Smooth muscle cell of the pulmonary artery (primary cell): ENCODE data around the gene ODAD3. TPM values are rescaled to one million over a fixed set of nuclear protein-coding genes. Genes with fewer than 3 reads are reported as not detected.

ENCODE experiments used
- total RNA-seq: library from RNA; depleted of rRNA; stranded (reverse); fragments of >200 nt; gene quantifications from 2 replicates; pipeline ENCODE4 v1.2.3, GENCODE V29; 2014

The ODAD3 gene
- total RNA-seq, result 0.23 and 0.26 TPM in 2 replicates

GRCh38 chr19:11435057-11435832 lies at the start of gene ODAD3, which contains the start of gene PRKCSH:
Gene ODAD3 (minus strand): TSS chr19:11435121. CDS start chr19:11435016, 105 bp downstream.
Gene PRKCSH (plus strand): TSS chr19:11435635. CDS start chr19:11436118, 483 bp downstream.

GRCh38 chr19:11480715-11481533 lies 46.0 kb upstream of the ODAD3 start, which contains the start of gene ELAVL3:
Gene ELAVL3 (minus strand): TSS chr19:11481046. CDS start chr19:11480608, 438 bp downstream.

GRCh38 chr19:11418549-11419506 lies 16.1 kb downstream of the ODAD3 start, which contains the start of gene RGL3:
Gene RGL3 (minus strand): TSS chr19:11419314. CDS start chr19:11419278, 36 bp downstream.

GRCh38 chr19:11374433-11375142 lies 60.3 kb downstream of the ODAD3 start, which contains the start of gene SWSAP1:
Gene SWSAP1 (plus strand): TSS chr19:11374666. CDS start chr19:11374681, 15 bp downstream.

Other genes starting within 250 kb of the ODAD3 start
- gene KANK2, start 237.6 kb downstream of the ODAD3 start, total RNA-seq, result 364 and 439 TPM in 2 replicates
- gene ANGPTL8, start 195.5 kb downstream of the ODAD3 start, total RNA-seq, result not detected in 2 replicates
- 26.1 and 43.8 TPM in 2 replicates for gene DOCK6, start 172.6 kb downstream of the ODAD3 start, total RNA-seq
- not detected in 2 replicates for gene TSPAN16, start 139.0 kb downstream of the ODAD3 start, total RNA-seq
- gene RAB3D, start 95.5 kb downstream of the ODAD3 start, total RNA-seq, result 10.8 and 26.4 TPM in 2 replicates
- 39.3 and 42.4 TPM in 2 replicates for gene TMEM205, start 88.9 kb downstream of the ODAD3 start, total RNA-seq
- 8.3 and 12.1 TPM in 2 replicates for gene CCDC159, start 88.6 kb downstream of the ODAD3 start, total RNA-seq
- gene PLPPR2, start 79.7 kb downstream of the ODAD3 start, total RNA-seq, result 31.2 and 34.9 TPM in 2 replicates
- gene SWSAP1, start 60.5 kb downstream of the ODAD3 start, total RNA-seq, result 0.50 and 0.65 TPM in 2 replicates
- 12.6 and 12.7 TPM in 2 replicates for gene EPOR, start 50.8 kb downstream of the ODAD3 start, total RNA-seq
- 4.8 and 6.4 TPM in 2 replicates for gene RGL3, start 15.8 kb downstream of the ODAD3 start, total RNA-seq
- gene PRKCSH, start 514 bp upstream of the ODAD3 start, total RNA-seq, result 443 and 455 TPM in 2 replicates
- not detected in 2 replicates for gene ELAVL3, start 45.9 kb upstream of the ODAD3 start, total RNA-seq
- gene ZNF653, start 70.7 kb upstream of the ODAD3 start, total RNA-seq, result 5.2 and 6.1 TPM in 2 replicates
- gene ECSIT, start 94.0 kb upstream of the ODAD3 start, total RNA-seq, result 26.6 and 26.8 TPM in 2 replicates
- 25.2 and 31.1 TPM in 2 replicates for gene CNN1, start 103.7 kb upstream of the ODAD3 start, total RNA-seq
- gene ELOF1, start 124.1 kb upstream of the ODAD3 start, total RNA-seq, result 27.5 and 28.2 TPM in 2 replicates
- 2.4 TPM in 2 replicates for gene ACP5, start 142.5 kb upstream of the ODAD3 start, total RNA-seq
- 15.2 and 16.5 TPM in 2 replicates for gene ZNF627, start 162.4 kb upstream of the ODAD3 start, total RNA-seq